ENCODE results near the gene ANKS1A.
"Not testable (repeated sequence)": the region's sequence is repeated elsewhere in the genome, so short reads cannot be mapped to it uniquely, and the experiment has no call there.

The ANKS1A gene

DNA sequence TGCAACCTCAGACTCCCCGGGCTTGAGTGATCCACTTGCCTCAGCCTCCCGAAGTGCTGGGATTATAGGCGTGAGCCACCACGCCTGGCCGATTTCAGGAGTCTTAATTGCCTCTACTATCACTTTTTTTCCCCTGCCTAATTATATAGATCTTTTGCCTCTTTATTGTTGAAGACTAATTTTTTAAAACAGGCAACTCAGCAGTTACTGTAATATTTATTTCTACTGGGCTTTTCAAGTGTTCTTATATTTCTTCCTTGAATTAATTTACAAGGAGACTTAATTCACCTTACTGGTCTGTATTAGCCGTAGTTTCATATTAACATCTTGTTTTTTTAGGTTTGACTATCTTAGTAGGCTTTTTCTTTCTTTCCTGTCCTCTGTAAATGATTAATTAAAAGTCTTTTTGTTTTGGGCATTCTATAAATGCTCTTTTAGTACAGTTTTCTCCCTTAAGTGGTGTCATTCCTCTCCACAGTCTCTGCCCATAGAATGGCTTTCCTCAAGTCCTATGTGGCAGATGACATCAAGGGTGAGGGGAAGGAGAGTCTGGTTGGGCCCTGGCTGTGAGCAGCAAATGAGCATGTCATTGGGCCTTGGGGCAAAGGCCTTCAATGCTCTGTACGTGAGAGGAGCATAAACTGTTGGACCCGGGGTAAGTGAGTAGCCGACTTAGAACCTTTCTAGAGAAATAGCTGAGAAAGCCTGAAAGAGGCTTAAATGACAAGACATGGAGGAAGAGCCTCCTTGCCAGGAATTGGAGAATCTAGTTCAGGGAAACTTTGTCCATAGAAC lies 36.0 kb downstream of the ANKS1A start:
- no peak for DNase-seq

DNA sequence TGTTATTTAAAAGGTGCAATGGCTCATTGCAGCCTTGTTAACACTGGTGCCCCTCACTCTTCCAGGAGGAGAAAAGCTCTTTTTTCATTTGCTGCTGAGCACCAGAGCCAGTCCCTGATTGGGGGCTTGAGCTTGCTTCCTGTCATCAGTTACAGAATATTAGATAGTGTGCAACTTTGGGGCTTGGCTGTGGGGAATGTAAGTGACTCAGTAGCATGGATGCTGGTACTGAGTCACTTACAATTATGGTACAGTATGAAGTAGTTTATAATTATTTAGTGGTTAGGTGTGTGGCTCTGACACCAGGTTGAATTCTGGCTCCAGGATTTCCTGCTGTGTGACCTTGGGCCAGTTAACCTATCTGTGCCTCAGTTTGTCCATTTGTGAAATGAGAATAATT lies 37.6 kb downstream of the ANKS1A start:
- no peak for DNase-seq

DNA sequence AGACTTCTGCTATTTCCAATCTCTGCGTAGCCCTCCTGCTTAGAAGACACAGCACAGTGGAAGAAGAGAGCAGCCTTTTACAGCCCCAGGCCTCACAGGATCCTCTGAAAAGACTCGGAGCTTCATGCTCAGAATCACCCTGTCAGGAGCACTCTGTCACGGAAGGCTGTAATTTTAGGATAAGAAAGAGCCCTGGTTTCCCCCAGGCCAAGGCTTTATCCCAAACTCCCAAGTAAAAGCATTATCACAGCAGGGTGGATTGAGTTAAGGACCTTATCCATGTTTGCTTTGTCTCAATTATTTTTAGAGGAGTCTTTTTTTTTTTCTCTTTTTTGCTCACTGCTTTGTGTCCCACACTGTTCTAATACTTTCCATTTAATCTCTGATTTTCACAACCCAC lies 39.2 kb downstream of the ANKS1A start:
- DNase-seq = no peak

DNA sequence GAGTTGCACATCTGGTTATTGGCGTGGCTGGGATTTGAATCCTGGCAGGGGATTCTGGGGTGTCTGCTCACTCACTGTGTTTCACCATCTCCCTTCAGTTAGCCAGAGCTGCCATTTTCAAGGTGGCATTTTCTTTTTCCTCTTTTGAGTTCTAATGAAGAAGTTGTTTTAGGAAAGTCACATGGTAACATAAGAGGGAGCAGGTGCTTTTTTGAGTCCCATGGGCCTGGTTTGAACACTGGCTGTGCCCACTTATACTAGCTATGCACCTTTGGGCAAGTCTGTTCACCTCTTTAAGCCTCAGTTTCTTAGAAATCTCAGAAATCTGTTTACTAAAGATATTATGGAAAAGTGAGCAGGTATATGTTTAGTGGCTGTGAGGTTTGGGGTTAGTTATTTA lies 39.6 kb downstream of the ANKS1A start:
- DNase-seq = no peak

DNA sequence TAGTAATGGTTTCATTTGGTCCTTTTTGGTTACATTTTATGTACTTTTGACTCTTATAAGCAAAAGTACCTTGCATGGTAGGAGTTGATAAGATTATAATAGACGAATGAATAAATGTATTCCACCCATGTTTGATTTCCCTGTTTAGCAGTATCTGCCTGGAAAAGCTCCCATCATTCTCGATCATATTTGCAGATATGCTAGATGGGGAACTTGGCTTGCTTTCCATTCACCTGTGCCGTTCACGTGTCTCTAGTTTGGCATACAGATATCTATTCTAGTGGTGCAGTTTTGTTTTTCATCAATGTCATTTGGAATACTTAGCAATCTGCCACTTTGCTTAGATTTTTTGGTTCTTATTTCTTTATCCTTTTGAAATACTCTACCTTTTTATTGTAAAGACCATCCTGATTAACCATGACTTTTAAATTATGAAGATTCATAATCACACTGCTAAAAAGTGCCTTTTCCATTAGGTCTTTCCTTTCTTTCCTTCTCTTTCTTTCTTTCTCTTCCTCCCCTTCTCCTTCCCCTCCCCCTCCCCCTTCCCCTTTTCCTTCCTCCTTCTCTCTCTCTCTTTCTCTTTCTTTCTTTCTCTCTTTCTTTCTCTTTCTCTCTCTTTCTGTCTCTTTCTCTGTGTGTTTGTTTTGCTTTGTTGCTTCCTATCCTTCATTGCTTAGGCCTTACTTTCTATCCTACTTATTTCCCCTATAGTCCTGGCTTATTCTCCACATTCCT lies 40.4 kb downstream of the ANKS1A start:
- no peak for DNase-seq

DNA sequence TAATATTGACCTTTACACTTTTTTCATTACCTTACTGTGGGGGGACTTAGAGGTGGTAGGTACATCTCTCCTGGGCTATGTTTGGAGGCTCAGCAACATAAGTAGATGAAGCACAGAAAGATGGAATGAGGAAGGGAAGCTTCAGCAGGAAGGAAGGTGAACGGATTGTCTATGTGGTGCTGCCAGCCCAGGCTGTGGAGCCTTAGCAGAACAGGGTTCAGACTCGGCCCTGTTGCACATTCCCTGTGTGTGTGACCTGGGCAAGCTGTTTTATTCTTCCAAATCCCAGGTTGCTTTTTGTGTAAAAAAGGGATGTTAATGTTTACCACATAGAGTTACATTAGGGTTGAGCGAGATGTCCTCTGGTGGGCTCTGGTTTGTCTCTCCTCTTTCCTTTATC lies 41.2 kb downstream of the ANKS1A start:
- no peak for DNase-seq

DNA sequence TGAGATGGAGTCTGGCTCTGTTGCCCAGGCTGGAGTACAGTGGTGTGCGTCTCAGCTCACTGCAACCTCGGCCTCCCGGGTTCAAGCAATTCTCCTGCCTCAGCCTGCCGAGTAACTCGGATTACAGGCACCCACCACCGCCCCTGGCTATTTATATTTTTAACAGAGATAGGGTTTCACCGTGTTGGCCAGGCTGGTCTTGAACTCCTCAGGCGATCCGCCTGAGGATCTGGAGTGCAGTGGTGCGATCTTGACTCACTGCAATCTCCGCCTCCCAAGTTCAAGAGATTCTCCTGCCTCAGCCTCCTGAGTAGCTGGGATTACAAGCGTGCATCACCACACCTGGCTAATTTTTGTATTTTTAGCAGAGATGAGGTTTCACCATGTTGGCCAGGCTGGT lies 43.1 kb downstream of the ANKS1A start:
- not testable (repeated sequence) for DNase-seq

DNA sequence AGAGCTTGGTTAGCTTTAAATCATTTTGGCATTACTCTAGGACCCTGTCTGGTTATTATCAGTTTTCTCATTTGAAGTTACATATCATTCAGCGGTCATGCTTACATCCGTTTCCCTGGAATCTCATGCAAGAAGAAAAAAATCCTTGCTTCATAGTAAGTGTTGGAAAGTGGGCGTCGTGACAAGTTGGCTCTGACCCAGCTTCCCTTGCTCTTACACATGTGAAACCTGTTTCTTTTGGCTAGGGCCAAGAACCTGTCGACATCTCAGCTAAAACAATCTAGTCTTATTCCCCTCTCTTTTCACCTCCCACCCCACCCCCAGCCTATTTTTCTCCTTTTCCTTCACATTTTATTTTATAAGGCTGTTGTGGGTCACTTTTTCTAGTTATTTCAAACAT lies 45.5 kb downstream of the ANKS1A start:
- DNase-seq = peak; percentile 36

DNA sequence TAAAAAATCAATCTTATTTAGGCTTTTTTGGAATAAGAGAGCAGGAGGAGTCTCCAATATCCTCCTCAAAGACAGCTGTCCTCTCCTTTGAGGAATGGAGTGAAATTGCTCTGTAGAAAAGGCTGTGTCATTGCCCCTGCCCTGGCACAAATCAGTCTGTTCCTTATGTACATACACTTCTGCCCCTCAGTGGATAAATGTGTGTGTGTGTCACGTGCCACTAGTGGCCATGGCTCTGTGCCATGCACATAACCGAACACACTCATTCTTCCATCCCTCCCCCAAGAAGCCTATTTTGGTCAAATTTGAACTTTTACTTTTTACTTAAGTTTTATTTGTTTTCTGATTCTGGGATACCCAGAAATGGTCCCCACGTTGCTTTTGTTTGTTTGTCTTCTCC lies 49.2 kb downstream of the ANKS1A start:
- no peak for DNase-seq

DNA sequence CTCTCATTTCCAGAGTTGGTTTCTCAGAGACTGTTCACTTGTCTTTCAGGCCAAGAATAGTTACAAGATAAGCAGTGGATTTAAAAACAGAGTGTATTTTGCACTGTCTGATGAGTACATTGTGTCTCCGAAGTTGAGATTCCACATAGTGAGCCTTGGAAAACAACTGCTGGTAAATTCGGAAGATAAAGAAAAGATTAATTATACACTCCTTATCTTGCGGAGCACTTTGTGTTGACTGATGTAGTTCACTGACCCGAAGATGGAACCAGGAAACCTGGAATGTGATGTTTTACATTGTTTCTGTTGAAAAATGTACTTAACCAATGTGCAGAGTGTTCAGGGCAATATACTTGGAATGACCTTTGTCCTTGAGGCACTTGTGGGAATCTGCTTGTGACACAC lies 51.0 kb downstream of the ANKS1A start:
- DNase-seq = no peak

DNA sequence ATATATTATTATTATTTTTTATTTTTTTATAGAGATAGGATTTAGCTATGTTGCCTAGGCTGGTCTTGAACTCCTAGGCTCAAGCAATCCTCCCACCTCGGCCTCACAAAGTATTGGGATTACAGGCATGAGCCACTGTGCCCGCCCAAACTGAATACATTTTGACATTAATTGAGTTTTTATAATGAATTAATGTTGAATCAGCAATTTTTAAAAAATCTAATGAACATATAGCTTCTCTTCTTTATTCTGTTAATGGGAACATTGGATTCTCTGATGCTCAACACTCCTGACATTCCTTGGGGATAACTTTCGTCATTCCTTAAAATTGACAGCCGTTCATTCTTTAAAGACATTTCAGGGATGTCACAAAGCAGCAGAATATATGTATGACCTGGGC lies 52.4 kb downstream of the ANKS1A start:
- DNase-seq = no peak

DNA sequence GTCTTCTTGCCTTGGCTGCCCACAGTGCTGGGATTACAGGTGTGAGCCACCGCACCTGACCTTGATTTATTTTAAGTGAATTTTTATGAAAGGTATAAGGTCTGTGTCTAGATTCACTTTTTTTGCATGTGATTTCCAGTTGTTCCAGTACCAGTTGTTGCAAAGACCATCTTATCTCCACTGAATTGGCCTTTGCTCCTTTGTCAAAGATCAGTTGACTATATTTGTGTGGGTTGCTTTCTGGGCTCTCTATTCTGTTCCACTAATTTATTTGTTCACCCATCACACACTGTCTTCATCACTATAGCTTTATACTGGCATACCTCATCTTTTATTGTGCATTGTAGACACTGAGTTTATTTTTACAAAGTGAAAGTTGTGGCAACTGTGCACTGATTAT lies 56.3 kb downstream of the ANKS1A start:
- no peak for DNase-seq

DNA sequence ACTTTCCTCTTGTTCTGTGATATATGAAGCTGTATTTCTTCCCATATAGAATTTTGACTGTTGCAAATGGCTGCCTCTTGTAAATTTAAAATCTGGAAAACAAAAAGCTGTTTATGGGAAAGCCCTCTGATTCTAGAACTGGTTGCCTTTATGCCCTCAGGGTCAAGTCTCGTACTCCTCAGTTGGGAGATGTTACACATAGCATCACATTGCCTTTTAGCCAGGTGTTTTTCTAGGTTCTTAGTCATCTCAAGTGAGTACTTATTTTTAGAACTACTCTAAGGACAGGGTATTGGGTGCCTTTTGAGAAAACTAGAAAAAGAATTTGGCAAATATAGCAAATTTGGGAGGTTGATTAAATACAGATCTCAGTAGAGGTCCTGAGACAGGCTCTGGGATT lies 58.5 kb downstream of the ANKS1A start:
- no peak for DNase-seq

DNA sequence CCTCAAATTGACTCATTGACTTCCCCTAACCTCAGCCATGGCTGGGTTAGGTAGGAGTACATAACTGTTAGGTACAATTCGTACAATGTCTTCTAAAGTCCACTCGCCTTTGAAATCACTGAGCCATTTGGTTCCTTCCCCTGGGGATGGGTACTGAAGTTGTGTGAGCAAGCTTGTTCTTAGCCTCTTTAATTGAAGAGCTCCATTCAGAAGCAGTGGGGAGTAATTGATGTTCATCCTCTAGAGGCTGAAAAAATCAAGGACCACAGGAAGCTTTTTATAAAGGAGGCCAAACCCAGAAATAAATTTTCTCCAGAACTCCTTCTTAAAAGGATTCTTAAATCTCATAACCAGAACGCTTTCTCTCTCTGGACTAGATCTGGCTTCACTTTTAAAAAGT lies 60.6 kb downstream of the ANKS1A start:
- no peak for DNase-seq

DNA sequence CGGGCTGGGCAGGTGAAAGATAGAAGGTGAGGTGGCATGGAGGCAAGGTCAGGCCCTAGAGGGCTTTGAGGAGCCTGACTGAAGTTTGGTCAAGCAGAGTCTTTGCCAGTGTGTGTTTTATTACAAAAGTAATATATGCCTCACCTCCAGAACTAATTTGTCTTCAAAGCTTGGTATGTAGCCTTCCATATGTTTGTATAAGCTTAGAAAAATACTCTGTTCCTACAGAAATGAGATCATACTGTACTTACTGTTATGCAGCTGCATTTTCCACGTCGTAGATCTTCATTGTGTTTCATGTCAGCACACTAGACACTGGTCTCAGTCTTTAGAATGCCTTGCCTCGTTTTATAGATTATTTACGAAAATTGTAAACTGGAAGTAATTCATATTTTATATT lies 61.8 kb downstream of the ANKS1A start:
- no peak for DNase-seq

DNA sequence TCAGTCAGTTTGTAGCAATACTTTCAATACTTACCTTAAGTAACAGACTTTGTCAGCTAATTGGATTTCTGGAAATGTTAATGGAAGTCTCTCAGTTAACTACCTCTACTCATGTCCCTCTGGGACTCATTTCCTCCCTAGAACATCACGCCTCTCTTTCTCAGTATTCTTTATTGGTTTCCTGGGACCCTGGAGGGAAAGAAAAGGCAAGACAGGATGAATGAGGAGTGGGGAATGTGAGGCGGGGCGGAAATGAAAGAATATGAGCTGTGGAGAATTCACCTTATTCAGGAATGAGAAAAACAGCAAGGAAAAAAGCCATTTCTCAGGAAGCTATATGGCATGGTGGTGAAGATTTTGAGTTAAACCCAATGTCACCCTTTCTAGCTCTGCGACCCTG lies 62.7 kb downstream of the ANKS1A start:
- no peak for DNase-seq

DNA sequence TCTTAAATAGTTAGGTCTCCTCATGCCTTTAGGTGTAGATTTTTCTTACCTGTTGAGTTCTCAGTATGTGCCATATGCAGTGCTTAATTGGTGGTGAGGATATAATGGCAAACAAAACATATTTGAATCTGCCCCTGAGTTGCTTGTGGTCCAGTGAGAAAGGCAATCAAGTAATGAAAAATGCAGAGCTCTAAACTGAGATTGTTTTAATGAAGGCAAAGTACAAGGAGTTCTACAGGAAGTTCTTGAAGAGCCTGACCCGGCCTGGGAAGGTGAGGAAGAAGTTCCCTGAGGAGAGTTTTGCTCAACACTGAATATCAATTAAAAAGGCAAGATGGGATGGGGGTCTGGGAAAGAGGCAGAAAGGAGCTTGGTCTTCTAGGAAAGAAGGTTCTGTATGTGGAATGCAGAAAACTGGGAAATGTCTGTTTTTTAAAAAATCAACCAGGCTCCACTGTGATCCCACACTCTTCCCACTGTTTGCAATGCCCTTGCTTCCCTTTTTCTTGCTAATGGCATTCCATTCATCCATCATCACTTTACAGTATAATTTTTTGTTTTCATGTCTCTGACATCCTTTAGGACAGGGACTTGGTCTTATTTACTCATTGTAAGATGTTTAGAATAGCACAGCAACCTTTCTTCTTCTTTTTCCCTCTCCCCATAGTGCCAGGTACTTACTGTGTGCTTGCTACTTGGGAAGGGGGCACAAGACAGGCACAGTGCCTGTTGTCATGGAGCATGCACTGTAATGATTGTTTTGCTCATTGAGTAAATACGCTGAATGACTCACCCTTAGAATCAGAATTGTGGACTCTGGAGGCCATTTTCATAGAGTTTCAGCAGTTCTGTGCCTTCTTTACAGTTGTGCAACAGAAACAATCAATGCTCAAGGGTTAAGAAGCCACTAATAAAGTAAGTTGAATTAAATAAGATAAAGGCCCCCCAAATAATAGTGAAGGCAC lies 64.3 kb downstream of the ANKS1A start:
- peak; percentile 28 for DNase-seq

DNA sequence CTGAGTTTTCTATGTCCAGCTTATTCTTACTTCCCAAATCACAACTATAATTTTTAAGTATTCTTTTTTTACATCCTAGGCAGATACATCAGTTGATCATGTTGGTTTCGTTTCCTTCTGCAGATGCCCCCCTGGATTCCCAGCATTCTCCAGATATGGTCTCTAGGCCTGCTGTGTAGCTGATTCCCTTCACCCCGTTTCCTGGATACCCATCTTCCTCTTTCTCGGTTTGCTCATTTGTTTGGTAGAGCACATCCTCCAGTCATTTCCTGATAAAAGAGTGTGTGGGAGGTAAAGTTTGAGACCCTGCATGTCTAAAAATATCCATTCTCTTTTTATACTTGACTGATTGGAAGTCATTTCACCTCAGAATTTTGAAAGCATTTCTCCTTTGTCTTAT lies 66.4 kb downstream of the ANKS1A start:
- DNase-seq = peak; percentile 60

DNA sequence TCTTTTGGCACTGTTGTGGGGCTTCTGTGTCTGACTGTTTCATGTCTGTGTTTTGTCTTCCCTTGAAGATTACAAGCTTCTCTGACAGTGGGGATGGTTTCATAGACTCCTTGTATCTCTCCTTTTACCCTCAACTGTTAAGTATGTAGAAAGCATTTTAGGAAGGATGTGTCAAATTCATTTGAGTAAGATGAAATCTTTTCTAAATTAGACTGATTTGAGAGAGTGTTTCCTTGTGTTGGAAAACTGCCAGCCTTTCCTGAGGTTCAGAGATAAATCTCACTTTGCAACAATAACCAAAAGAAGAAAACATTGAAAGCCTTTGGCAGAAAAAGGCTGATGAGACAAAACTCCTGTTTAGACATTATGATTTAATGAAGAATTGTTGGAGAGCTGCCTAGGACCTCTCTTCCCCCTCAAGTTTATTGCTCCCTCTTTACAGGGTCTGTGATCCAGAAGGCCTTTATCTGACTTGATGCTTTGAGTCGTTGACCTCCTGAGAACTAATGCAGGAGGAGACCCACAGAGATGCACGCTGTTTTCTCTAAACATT lies 68.3 kb downstream of the ANKS1A start:
- no peak for DNase-seq

DNA sequence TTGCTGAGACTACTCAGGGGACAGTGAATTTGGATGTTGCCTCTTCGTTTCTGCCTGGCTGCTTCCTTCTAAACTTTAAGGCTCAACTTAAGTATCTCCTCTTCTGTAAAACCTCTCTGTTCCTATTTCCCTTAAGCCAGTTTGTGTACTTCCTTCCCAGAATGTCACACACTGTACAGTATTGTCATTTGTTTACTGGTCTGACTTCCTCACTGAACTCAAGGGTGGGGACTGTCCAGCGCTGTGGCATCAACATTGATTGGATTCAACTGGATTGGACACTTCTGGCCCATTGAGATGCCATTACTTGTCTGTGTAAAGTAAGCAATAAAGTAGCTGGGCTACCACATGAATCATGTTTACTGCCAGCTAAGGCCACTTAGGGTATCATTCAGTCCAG lies 69.7 kb downstream of the ANKS1A start:
- peak; percentile 51 for DNase-seq

DNA sequence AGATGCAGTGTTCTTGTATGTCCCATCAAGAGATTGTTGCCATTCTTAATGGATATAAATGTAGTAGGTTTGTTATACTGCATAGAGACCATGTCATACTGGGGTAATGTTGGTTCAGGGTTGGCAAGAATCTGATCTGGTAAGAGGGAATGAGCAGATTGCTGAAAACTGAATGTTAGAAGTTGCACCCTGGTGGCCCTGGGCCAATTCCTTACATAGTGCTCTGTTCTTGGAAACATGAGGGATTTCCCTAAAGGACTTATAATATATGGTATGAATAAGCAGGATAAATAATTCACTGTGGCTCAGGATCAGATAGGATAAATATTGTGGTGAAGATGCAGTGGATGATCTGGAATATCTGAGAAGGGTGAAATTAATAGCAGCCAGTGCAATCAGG lies 70.2 kb downstream of the ANKS1A start:
- DNase-seq = no peak

DNA sequence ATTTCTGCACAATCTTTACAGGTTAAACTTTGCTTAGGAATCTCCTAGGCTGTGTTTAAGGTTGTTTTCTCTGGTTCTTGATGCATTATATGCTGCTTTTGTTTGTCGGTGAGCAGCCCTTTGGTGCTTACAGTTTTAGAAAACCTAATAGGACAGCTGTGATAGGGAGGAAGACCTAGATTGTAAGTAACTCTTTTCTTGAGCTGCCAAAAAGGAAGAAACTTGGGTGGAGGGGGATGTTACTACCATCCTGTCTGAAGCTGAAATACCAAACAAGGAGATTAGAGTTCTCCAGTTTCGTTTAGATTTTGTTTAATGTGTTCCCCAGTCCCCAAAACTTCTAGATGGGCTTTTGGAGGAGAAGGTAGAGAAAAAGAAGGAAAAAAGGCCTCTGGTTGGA lies 72.0 kb downstream of the ANKS1A start:
- DNase-seq = no peak

DNA sequence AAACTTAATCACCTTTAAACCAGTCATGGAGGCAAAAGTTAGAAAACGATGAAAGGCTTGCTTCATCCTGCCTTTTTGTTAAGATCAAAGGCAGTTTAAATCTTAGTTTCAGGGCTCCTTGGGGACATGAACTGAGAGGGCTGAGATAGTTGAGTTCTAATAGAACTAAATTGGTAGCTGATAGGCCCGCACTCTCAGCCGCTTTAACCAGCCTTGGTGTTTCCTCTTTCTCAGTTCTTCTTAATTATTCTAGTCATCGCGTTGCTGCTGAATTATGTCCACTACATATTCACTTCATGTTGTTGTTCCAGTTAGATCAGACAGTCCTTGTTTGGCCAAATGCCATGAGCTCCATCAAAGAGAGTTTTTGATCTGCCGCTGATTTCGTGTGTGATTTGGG lies 72.5 kb downstream of the ANKS1A start:
- DNase-seq = peak; percentile 16

Data from inflammatory macrophage treated with lipopolysaccharide for 4 hours (primary cell).